B cell (primary cell): ENCODE results near the gene MYCL. TPM values are rescaled to one million over a fixed set of nuclear protein-coding genes. Genes with fewer than 3 reads are reported as not detected.

Source experiments
- ATAC-seq: fragments of 200-7000 bp; cut with Tn5 transposase; one replicate; pipeline ENCODE4 v1.10.0; 2021; ENCODE audit warnings: low read depth, mild to moderate bottlenecking, moderate number of reproducible peaks, moderate library complexity
- CTCF ChIA-PET: fragments of 350-600 bp; sonication (Branson Sonifier 250); formaldehyde crosslinking; loops from one replicate; lab custom pipeline; 2021; ENCODE audit warnings: antibody characterized with exemption, inconsistent platforms; lab: Charles Lee
- POLR2A ChIA-PET: fragments of 350-600 bp; sonication (Branson Sonifier 250); formaldehyde crosslinking; loops from one replicate; lab custom pipeline; 2021; ENCODE audit warnings: antibody characterized with exemption; lab: Charles Lee
- DNase-seq: peaks from one replicate; pipeline ENCODE4 v3.0.0; 2013
- H2AFZ ChIP-seq: 2 replicates; pipeline ENCODE4 v1.6.1; 2012; ENCODE audit warnings: mild to moderate bottlenecking, low read depth, low read length; ENCODE audit not compliant: insufficient read depth, poor library complexity, severe bottlenecking
- H3K27ac ChIP-seq, 2 donors: 1 replicate in 1 of 2; 2 replicates in 1 of 2; pipeline ENCODE4 v1.5.1; 2012 to 2013; ENCODE audit warnings: low read length in 2 of 2, mild to moderate bottlenecking in 2 of 2, moderate library complexity in 1 of 2
- H3K27me3 ChIP-seq, 4 experiments: fragments of 200-600 bp in 1 of 4; sonication (generic) in 1 of 4; replicated peaks in 1 of 4; 1 replicate in 2 of 4; 2 replicates in 2 of 4; pipeline versions ENCODE4 v1.6.1 to v1.7.0; 2013 to 2016; ENCODE audit warnings: low read length in 3 of 4, mild to moderate bottlenecking in 2 of 4, mixed read lengths in 1 of 4, moderate library complexity in 1 of 4; ENCODE audit not compliant: insufficient read depth in 4 of 4, control insufficient read depth in 3 of 4; ENCODE audit errors: control extremely low read depth in 1 of 4
- H3K36me3 ChIP-seq, 2 experiments: replicated peaks in 1 of 2; 1 replicate in 1 of 2; 2 replicates in 1 of 2; pipeline versions ENCODE4 v1.6.1 to v1.7.1; 2013; ENCODE audit warnings: low read length in 1 of 2; ENCODE audit not compliant: insufficient read depth in 2 of 2, control insufficient read depth in 1 of 2; ENCODE audit errors: control extremely low read depth in 1 of 2, extremely low read depth in 1 of 2
- H3K4me1 ChIP-seq, 2 donors: fragments of 200-600 bp in 1 of 2; sonication (generic) in 1 of 2; 1 replicate in 1 of 2; 2 replicates in 1 of 2; pipeline versions ENCODE4 v1.5.1 to v1.6.1; 2013 to 2017; ENCODE audit warnings: low read length in 2 of 2; ENCODE audit not compliant: control insufficient read depth in 2 of 2, insufficient read depth in 2 of 2
- H3K4me2 ChIP-seq: replicated peaks from 2 replicates; pipeline ENCODE3; 2012; ENCODE audit warnings: mild to moderate bottlenecking, low read depth, low read length; ENCODE audit not compliant: poor library complexity, severe bottlenecking
- H3K4me3 ChIP-seq, 5 experiments: fragments of 200-600 bp in 1 of 5; sonication (generic) in 1 of 5; 1 replicate in 3 of 5; 2 replicates in 2 of 5; pipeline versions ENCODE4 v1.5.1 to v1.7.0; 2011 to 2016; ENCODE audit warnings: low read length in 4 of 5, mild to moderate bottlenecking in 4 of 5, low read depth in 2 of 5, control low read depth in 1 of 5, moderate library complexity in 1 of 5; ENCODE audit not compliant: insufficient read depth in 1 of 5; ENCODE audit errors: control extremely low read depth in 1 of 5, extremely low read depth in 1 of 5
- H3K79me2 ChIP-seq: fragments of 200-600 bp; sonication (generic); one replicate; pipeline ENCODE4 v1.6.0; 2016; ENCODE audit warnings: low read length; ENCODE audit not compliant: control insufficient read depth, insufficient read depth
- H3K9ac ChIP-seq: fragments of 200-600 bp; sonication (generic); 2 replicates; pipeline ENCODE4 v1.6.1; 2017; ENCODE audit warnings: mild to moderate bottlenecking, low read length, moderate library complexity
- H3K9me3 ChIP-seq, 3 donors: one replicate each; pipeline versions ENCODE4 v1.6.1 to v1.7.1; 2013; ENCODE audit warnings: low read length in 2 of 3; ENCODE audit not compliant: control insufficient read depth in 2 of 3, insufficient read depth in 1 of 3; ENCODE audit errors: control extremely low read depth in 1 of 3
- H4K20me1 ChIP-seq: 2 replicates; pipeline ENCODE4 v1.6.0; 2012; ENCODE audit warnings: mild to moderate bottlenecking, low read length; ENCODE audit not compliant: insufficient read depth, control insufficient read depth, poor library complexity, severe bottlenecking
- H3K27ac Mint-ChIP-seq: one replicate; pipeline ENCODE4 v1.8.0; 2021; ENCODE audit warnings: mixed read lengths
- H3K27me3 Mint-ChIP-seq: one replicate; pipeline ENCODE4 v1.8.0; 2021; ENCODE audit warnings: mixed read lengths
- H3K4me1 Mint-ChIP-seq: one replicate; pipeline ENCODE4 v1.8.0; 2021; ENCODE audit warnings: mixed read lengths
- H3K4me3 Mint-ChIP-seq: one replicate; pipeline ENCODE4 v1.8.0; 2021; ENCODE audit warnings: mixed read lengths
- H3K9me3 Mint-ChIP-seq: one replicate; pipeline ENCODE4 v1.8.0; 2022; ENCODE audit warnings: mixed read lengths; ENCODE audit not compliant: insufficient read depth
- EZH2 ChIP-seq: IDR thresholded peaks from 2 replicates; pipeline ENCODE4 v1.6.1; 2012; ENCODE audit warnings: borderline replicate concordance, low read depth, mild to moderate bottlenecking, moderate library complexity, low read length; ENCODE audit not compliant: insufficient read depth, poor library complexity, severe bottlenecking
- WGBS: methylation state at CpG from one replicate; pipeline ENCODE4 v1.1.5; 2013; ENCODE audit warnings: missing lambda C conversion rate; ENCODE audit not compliant: insufficient coverage; 5-methylcytosine and 5-hydroxymethylcytosine counted together
- intact Hi-C: fragments of 100-400 bp; cut with micrococcal nuclease; formaldehyde crosslinking; loops from one replicate; pipeline ENCODE4 v1.10.0; 2022
- polyA plus RNA-seq: library from polyadenylated mRNA; depleted of rRNA; stranded (reverse); fragments of >200 nt; gene quantifications from 2 replicates; pipeline ENCODE4 v1.2.3, GENCODE V29; 2012
- total RNA-seq, 2 donors: library from RNA; stranded (reverse); fragments of 120-200 nt in 1 of 2; gene quantifications; 1 replicate in 1 of 2; 2 replicates in 1 of 2; pipeline versions ENCODE4 v1.2.3 to v1.2.4, GENCODE V29; 2013 to 2022
- TF ChIP-seq, protein P1 (sequence below): fragments of 200-600 bp; IDR thresholded peaks from one replicate; pipeline ENCODE4 v1.8.0; 2022; ENCODE audit warnings: antibody characterized with exemption, mild to moderate bottlenecking

Gene MYCL
- total and polyA plus RNA-seq, 2 donors (not counting 1 experiment from before 2014, with no cell fraction given), result 0.03 to 0.62 TPM

DNA sequence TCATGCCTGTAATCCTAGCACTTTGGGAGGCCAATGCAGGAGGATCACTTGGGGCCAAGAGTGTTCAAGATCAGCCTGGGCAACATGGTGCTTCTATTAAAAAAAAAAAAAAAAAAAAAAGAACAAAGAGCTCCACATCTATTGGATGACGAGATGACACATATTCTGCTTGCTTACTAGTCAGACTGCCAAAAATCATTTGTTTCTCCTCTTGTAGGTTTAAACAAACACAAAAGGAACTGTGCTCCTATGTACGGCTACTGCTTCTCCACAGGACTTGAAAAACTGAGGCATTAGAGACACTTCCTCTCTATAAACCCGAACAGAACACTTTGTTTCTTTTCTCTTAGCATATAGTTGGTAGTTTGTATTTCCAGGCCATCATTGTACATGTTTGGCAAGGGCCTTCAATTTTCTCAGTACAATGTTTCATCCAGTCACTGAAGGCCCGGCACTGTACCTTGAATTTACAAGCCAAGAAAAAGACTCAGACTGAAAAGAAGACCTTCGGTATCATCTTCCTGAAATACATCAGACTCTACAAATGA lies 24.4 kb downstream of the MYCL start:
- no peak overlapping the region for H3K4me3 ChIP-seq
- ChIA-PET POLR2A (no interaction called here), CTCF (no interaction called here)
- H3K9me3 Mint-ChIP-seq, result no peaks in the 10 kb centered on the region
- H3K27ac ChIP-seq, result no peak overlapping the region
- intact Hi-C loops, result loop anchor here (5.0 kb wide), 1 partner anchor 50 kb away; no protein-coding TSS in a partner anchor
- no peak overlapping the region for H2AFZ ChIP-seq
- ATAC-seq (no peak), DNase-seq (no peak)
- no peaks in the 10 kb centered on the region for H3K36me3 ChIP-seq
- no peaks in the 10 kb centered on the region for H3K9me3 ChIP-seq
- H3K27me3 Mint-ChIP-seq, result no peaks in the 10 kb centered on the region
- no peaks in the 10 kb centered on the region for H3K27me3 ChIP-seq
- H4K20me1 ChIP-seq, result peaks cover 18% of the 10 kb centered on the region
- peaks cover 22 to 23% of the 10 kb centered on the region in 2 donors for H3K4me1 ChIP-seq
- H3K4me1 Mint-ChIP-seq, result peaks cover 50% of the 10 kb centered on the region
- 94% methylated on average over 2 of the region's 5 CpGs for WGBS
- H3K4me2 ChIP-seq, result no peak overlapping the region
- H3K27ac Mint-ChIP-seq, result no peak overlapping the region
- H3K79me2 ChIP-seq, result peaks cover 88% of the 10 kb centered on the region
- TF ChIP-seq, protein P1, sequence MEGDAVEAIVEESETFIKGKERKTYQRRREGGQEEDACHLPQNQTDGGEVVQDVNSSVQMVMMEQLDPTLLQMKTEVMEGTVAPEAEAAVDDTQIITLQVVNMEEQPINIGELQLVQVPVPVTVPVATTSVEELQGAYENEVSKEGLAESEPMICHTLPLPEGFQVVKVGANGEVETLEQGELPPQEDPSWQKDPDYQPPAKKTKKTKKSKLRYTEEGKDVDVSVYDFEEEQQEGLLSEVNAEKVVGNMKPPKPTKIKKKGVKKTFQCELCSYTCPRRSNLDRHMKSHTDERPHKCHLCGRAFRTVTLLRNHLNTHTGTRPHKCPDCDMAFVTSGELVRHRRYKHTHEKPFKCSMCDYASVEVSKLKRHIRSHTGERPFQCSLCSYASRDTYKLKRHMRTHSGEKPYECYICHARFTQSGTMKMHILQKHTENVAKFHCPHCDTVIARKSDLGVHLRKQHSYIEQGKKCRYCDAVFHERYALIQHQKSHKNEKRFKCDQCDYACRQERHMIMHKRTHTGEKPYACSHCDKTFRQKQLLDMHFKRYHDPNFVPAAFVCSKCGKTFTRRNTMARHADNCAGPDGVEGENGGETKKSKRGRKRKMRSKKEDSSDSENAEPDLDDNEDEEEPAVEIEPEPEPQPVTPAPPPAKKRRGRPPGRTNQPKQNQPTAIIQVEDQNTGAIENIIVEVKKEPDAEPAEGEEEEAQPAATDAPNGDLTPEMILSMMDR, result no peak
- no peak for TF ChIP-seq EZH2
- H3K4me3 Mint-ChIP-seq, result no peak overlapping the region
- no peak overlapping the region for H3K9ac ChIP-seq

DNA sequence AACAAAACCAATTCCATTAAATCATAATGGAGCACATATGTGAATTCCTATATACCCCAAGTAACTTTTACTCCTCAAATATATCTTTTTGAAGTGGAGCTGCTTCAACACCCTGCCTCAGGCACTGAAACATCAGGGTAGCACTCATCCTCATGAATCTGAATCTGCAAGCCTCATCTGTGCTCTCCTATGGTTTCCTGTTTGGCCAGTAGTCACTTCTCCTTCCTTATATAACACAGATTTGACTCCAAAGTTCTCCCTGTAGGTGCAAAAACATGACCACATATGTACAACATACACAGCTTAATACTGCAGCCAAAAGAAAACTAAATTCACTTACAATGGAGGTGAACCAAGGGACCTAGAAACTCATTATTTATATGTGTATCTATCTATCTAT lies 25.6 kb downstream of the MYCL start:
- H3K4me1 ChIP-seq, result peaks cover 16 to 20% of the 10 kb centered on the region in 2 donors
- peaks cover 45% of the 10 kb centered on the region for H3K4me1 Mint-ChIP-seq
- H3K27me3 Mint-ChIP-seq, result no peaks in the 10 kb centered on the region
- no peak overlapping the region for H2AFZ ChIP-seq
- TF ChIP-seq, protein P1, result no peak
- TF ChIP-seq EZH2, result no peak
- DNase-seq (no peak), ATAC-seq (no peak)
- no peak overlapping the region for H3K9ac ChIP-seq
- peak overlapping the region in 1 of 2 donors; percentile 40 for H3K27ac ChIP-seq
- POLR2A ChIA-PET, result no interaction called here
- H3K79me2 ChIP-seq, result peaks cover 88% of the 10 kb centered on the region
- peak overlapping the region; percentile 47 for H3K4me3 Mint-ChIP-seq
- peak overlapping the region; percentile 42 for H3K4me2 ChIP-seq
- H3K27me3 ChIP-seq, result no peaks in the 10 kb centered on the region
- no peaks in the 10 kb centered on the region for H3K9me3 ChIP-seq
- peaks cover 26% of the 10 kb centered on the region for H4K20me1 ChIP-seq
- no peaks in the 10 kb centered on the region for H3K36me3 ChIP-seq
- intact Hi-C loops, result loop anchor here (5.0 kb wide), 1 partner anchor 49 kb away; no protein-coding TSS in a partner anchor
- peak overlapping the region; percentile 21 for H3K27ac Mint-ChIP-seq
- CTCF ChIA-PET, result interaction anchor here (0.6 to 0.7 kb wide), 2 partner anchors 24 to 35 kb away, joined by 3 to 4 read pairs; no protein-coding TSS in a partner anchor
- no peaks in the 10 kb centered on the region for H3K9me3 Mint-ChIP-seq
- no peak overlapping the region for H3K4me3 ChIP-seq
